ENCODE results near the gene AFDN.

- no peak for TF ChIP-seq CTCF (IDR thresholded peaks at IDR 0.05; ENCODE audit: insufficient read depth, low read depth, low read length)
- no peak for TF ChIP-seq EZH2 (IDR thresholded peaks at IDR 0.05; ENCODE audit: insufficient read depth, low read length)
These were observed 29.8 kb downstream of the AFDN start for GRCh38 chr6:167856474-167856873.

All from astrocyte (in vitro differentiated cells and primary cell).